RWPE1 (cell line): ENCODE measurements around the gene NDUFAF4.
A peak's percentile ranks its signal among the peaks of the same experiment; 100 is the strongest.

ENCODE experiments used
- CTCF ChIA-PET: fragments of 350-600 bp; sonication (Branson Sonifier 250); formaldehyde crosslinking; extraction: SDS; loops from one replicate; lab custom pipeline; 2021; lab: Yijun Ruan, JAX
- POLR2A ChIA-PET: fragments of 400-600 bp; formaldehyde crosslinking; extraction: SDS; loops from one replicate; lab custom pipeline; 2020; ENCODE audit warnings: antibody characterized with exemption; ENCODE audit not compliant: low non-redundant PET; lab: Yijun Ruan, JAX
- DNase-seq: peaks from one replicate; pipeline ENCODE4 v3.0.0; 2012; ENCODE audit warnings: low spot score
- H3K27ac ChIP-seq: fragments of 450-650 bp; 2 replicates; pipeline ENCODE4 v1.5.1; 2017
- TF ChIP-seq, protein P1 (sequence below): fragments of 450-650 bp; conservative IDR thresholded peaks from 2 replicates; pipeline ENCODE4 v1.5.1; 2017; ENCODE audit warnings: low read depth, mild to moderate bottlenecking

The NDUFAF4 gene

DNA sequence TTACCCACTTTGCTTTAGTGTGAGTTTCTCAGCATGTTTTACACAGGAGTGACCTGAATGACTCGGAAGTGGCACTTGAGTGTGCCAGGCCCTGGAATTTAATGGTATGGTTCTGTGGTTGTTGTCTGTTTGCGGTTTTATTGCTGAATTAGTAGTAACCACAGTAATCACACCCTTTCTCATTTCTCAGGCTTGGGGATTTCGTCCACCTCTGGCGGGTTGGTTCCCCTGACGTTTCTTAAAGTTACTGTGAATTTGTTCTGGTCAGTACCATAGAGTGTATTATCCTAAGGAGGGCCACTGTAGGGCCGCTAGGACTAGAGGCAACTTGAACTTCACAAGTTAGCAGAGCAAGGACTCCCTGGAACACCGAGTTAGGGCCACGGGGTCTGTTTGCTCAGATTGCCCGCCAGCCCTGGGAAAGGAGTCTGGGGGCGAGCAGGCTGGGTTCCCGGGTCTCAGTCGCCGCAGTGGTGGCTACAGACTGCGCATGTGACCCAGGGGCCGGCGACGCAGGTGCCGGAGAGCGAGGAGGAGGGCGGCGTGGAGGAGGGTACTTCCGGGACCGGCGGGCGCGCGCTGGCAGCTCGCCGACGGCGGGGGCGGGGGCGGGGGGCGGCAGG, 26.3 kb upstream of the NDUFAF4 start:
- TF ChIP-seq, protein P1, sequence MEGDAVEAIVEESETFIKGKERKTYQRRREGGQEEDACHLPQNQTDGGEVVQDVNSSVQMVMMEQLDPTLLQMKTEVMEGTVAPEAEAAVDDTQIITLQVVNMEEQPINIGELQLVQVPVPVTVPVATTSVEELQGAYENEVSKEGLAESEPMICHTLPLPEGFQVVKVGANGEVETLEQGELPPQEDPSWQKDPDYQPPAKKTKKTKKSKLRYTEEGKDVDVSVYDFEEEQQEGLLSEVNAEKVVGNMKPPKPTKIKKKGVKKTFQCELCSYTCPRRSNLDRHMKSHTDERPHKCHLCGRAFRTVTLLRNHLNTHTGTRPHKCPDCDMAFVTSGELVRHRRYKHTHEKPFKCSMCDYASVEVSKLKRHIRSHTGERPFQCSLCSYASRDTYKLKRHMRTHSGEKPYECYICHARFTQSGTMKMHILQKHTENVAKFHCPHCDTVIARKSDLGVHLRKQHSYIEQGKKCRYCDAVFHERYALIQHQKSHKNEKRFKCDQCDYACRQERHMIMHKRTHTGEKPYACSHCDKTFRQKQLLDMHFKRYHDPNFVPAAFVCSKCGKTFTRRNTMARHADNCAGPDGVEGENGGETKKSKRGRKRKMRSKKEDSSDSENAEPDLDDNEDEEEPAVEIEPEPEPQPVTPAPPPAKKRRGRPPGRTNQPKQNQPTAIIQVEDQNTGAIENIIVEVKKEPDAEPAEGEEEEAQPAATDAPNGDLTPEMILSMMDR: no peak
- CTCF ChIA-PET: no interaction called here
- H3K27ac ChIP-seq: no peak overlapping the region
- DNase-seq: peak; percentile 7
- POLR2A ChIA-PET: no interaction called here

DNA sequence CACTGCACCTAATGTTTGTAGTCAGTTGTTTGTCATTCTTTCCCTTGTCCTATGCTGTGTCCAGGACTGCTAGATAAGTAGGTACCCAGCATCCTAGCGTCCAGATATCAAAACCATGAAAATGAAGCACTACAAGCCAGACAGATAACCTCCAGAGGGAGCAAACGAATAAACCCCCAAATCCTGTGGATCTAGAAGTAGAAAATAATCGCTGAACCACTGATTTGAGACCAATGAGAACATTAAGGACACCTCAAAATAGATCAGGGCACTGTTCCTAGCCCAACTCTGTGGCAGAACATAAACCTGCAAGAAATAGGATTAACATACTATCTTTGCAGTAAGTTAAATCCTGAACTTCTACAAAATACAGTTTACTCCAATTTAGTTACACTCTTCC, 25.7 kb upstream of the NDUFAF4 start:
- H3K27ac ChIP-seq: no peak overlapping the region
- POLR2A ChIA-PET: no interaction called here
- CTCF ChIA-PET: no interaction called here
- DNase-seq: no peak
- TF ChIP-seq, protein P1: no peak

DNA sequence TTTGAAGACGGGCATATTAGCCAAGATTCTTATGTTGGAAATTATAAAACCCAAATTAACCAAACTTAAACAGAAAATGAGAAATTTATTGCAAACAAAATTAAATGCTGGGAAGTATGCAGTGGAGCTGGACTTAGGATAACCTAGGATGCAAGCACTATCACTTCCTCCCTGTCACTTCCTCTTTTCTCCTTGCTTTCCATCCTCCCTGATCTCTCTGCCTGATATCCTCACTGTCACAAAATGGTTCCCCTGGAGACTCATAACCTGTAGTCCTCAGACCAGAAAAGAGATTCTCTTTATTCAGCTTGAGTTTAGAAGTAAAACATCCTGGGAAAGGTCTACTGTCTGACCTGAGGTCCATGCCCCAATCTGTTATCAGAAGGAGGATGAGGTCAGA, 19.4 kb upstream of the NDUFAF4 start:
- no peak for DNase-seq
- ChIA-PET CTCF (interaction anchor here (0.7 kb wide), 1 partner anchor 188 kb away, joined by 3 read pairs; no protein-coding TSS in a partner anchor), POLR2A (no interaction called here)
- TF ChIP-seq, protein P1: no peak
- no peak overlapping the region for H3K27ac ChIP-seq

DNA sequence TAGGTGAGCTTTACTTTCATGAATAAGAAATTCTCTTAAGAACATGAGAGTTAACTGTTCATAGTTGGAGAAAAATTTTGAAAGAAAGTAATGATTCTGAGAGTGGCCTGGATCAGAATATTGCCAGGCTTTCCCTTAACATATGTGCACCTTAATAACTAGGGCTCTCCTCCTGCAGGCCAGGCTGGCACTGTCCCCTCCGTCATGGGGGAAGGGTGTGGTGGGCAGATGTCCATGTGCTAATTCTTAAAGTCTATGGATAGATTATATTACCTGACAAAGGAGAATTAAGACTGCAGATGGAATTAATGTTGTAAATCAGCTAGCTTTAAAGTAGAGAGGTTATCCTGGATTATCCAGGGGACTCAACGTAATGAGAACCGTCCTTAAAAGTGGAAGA, 15.9 kb upstream of the NDUFAF4 start:
- TF ChIP-seq, protein P1: no peak
- ChIA-PET POLR2A (no interaction called here), CTCF (no interaction called here)
- DNase-seq: no peak
- no peak overlapping the region for H3K27ac ChIP-seq

DNA sequence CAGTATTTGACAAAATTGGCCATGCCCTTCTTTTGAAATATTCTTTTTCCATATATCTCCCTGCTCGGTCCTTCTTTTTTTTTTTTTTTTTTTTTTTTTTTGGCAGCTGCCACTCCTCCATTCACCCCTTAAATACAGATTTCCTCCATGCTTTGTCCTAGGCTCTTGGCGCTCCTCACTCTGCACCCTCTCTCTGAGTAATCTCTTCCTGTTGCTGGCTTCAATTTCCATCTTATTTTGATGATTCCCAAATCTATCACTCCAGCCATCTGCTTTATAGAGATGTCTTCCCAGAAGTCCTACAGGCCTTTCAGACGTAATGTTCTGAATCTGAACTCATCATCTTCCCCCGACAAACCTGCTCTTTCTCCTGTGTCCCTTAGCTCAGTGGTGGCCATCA, 14.1 kb upstream of the NDUFAF4 start:
- DNase-seq: no peak
- no peak overlapping the region for H3K27ac ChIP-seq
- TF ChIP-seq, protein P1: no peak
- POLR2A ChIA-PET: no interaction called here
- CTCF ChIA-PET: no interaction called here

DNA sequence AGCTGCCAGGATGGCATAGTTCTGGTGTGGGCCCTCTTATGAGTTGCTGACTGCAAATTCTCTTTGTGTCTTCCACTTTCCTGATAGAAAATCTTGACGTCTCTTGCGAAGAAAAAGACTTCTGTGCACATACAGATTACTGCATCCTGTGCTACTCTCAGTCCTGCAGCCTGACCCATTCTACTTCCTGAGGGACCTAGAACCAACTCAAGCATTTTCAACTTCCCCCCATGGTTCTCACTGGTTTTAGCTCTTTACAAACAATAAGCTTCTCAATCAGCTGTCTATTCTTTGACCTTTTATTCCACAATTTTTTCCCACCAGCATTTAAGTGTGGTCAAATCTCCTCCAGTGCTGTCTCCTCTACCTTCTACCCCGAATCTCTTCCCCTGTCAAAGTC, 13.5 kb upstream of the NDUFAF4 start:
- ChIA-PET CTCF (interaction anchor here (0.6 kb wide), 1 partner anchor 20 kb away, joined by 3 read pairs; no protein-coding TSS in a partner anchor), POLR2A (no interaction called here)
- TF ChIP-seq, protein P1: no peak
- no peak overlapping the region for H3K27ac ChIP-seq
- no peak for DNase-seq
